ENCODE results near the gene MYO3A. TPM values are rescaled to one million over a fixed set of nuclear protein-coding genes. Genes with fewer than 3 reads are reported as not detected.

The MYO3A gene
- total and polyA plus RNA-seq, 12 donors, result 0.14 to 1.3 (median 0.50) TPM; not detected in 8

- Histone ChIP-seq H3K4me3 (no peak overlapping the region), H3K9me3 (replicated peaks in 1 of 3) (no peaks in the 10 kb centered on the region), H3K36me3 (replicated peaks in 1 of 2) (no peaks in the 10 kb centered on the region), H3K27me3 (no peaks in the 10 kb centered on the region), H3K4me1 (replicated peaks in 1 of 2) (no peaks in the 10 kb centered on the region), H3K27ac (no peak overlapping the region)
- WGBS, 4 donors, result 51 to 60% (median 52%) methylated on average over 5 of the region's 5 CpGs
- no peak for TF ChIP-seq POLR2A (IDR thresholded peaks at IDR 0.05)
- no peak for TF ChIP-seq CTCF (IDR thresholded peaks at IDR 0.05)
- intact Hi-C loops (cut with DNase I), result no loop called here
- DNase-seq, result no peak
These were observed 309.3 kb downstream of the MYO3A start for GRCh38 chr10:26243351-26243720.

- 73 to 80% (median 77%) methylated on average over 6 of the region's 6 CpGs for WGBS, 4 donors
- DNase-seq, result no peak
- TF ChIP-seq CTCF (IDR thresholded peaks at IDR 0.05) (no peak), POLR2A (IDR thresholded peaks at IDR 0.05) (no peak)
- no peaks in the 10 kb centered on the region for H3K4me1 ChIP-seq (replicated peaks in 1 of 2)
- H3K4me3 ChIP-seq, result no peak overlapping the region
- no peaks in the 10 kb centered on the region for H3K27me3 ChIP-seq
- no peaks in the 10 kb centered on the region for H3K36me3 ChIP-seq (replicated peaks in 1 of 2)
- intact Hi-C loops (cut with DNase I), result no loop called here
- H3K27ac ChIP-seq, result no peak overlapping the region
- H3K9me3 ChIP-seq (replicated peaks in 1 of 3), result no peaks in the 10 kb centered on the region
These were observed 315.7 kb downstream of the MYO3A start for GRCh38 chr10:26249681-26250080.

- DNase-seq, result no peak
- H3K4me3 ChIP-seq, result no peak overlapping the region
- no peaks in the 10 kb centered on the region for H3K9me3 ChIP-seq (replicated peaks in 1 of 3)
- intact Hi-C loops (cut with DNase I), result no loop called here
- no peaks in the 10 kb centered on the region for H3K27me3 ChIP-seq
- no peak overlapping the region for H3K27ac ChIP-seq
- no peaks in the 10 kb centered on the region for H3K4me1 ChIP-seq (replicated peaks in 1 of 2)
- whole genome bisulfite sequencing, 4 donors, result 74 to 85% (median 80%) methylated on average over 6 of the region's 6 CpGs
- H3K36me3 ChIP-seq (replicated peaks in 1 of 2), result no peaks in the 10 kb centered on the region
- no peak for TF ChIP-seq POLR2A (IDR thresholded peaks at IDR 0.05)
- no peak for TF ChIP-seq CTCF (IDR thresholded peaks at IDR 0.05)
These were observed 317.9 kb downstream of the MYO3A start for GRCh38 chr10:26251925-26252324.

- DNase-seq, result no peak
- TF ChIP-seq POLR2A (IDR thresholded peaks at IDR 0.05) (no peak), CTCF (IDR thresholded peaks at IDR 0.05) (no peak)
- intact Hi-C loops (cut with DNase I), result no loop called here
- H3K4me1 ChIP-seq (replicated peaks in 1 of 2), result no peaks in the 10 kb centered on the region
- H3K36me3 ChIP-seq (replicated peaks in 1 of 2), result no peaks in the 10 kb centered on the region
- 62 to 78% (median 73%) methylated on average over 7 of the region's 7 CpGs for WGBS, 4 donors
- H3K27ac ChIP-seq, result no peak overlapping the region
- H3K9me3 ChIP-seq (replicated peaks in 1 of 3), result no peaks in the 10 kb centered on the region
- H3K4me3 ChIP-seq, result no peak overlapping the region
- peaks cover 4% of the 10 kb centered on the region for H3K27me3 ChIP-seq
These were observed 320.6 kb downstream of the MYO3A start for GRCh38 chr10:26254616-26255015.
